GM18858 (cell line): ENCODE measurements around the gene PCNP.
A peak's percentile ranks its signal among the peaks of the same experiment; 100 is the strongest.
"Not testable (repeated sequence)": the region's sequence is repeated elsewhere in the genome, so short reads cannot be mapped to it uniquely, and the experiment has no call there.

Experiments used
- ATAC-seq: cut with Tn5 transposase; IDR thresholded peaks from one replicate; pipeline ENCODE4 v1.9.1; 2021; ENCODE audit not compliant: unreplicated experiment

The PCNP gene

GRCh38 chr3:101561630-101562328 lies 12.2 kb upstream of the PCNP start, which contains the start of gene TRMT10C:
TSS of gene TRMT10C (plus strand) at chr3:101561868. CDS start at chr3:101564782, 2,914 bp downstream.
- ATAC-seq: peak; percentile 99

GRCh38 chr3:101567528-101568317 lies 6.3 kb upstream of the PCNP start:
- ATAC-seq: no peak

- ATAC-seq: no peak
Measured at GRCh38 chr3:101571028-101571895, 2.7 kb upstream of the PCNP start.

- peak; percentile 38 for ATAC-seq
Measured at GRCh38 chr3:101574388-101575112, 570 bp downstream of the PCNP start.

- ATAC-seq: no peak
Measured at GRCh38 chr3:101577286-101577685, 3.3 kb downstream of the PCNP start.

GRCh38 chr3:101588616-101589015 lies 14.6 kb downstream of the PCNP start:
- ATAC-seq: no peak

- ATAC-seq: no peak
Measured at GRCh38 chr3:101591071-101591470, 17.1 kb downstream of the PCNP start.

- no peak for ATAC-seq
Measured at GRCh38 chr3:101602731-101603130, 28.8 kb downstream of the PCNP start.

- no peak for ATAC-seq
Measured at GRCh38 chr3:101603184-101603583, 29.2 kb downstream of the PCNP start.

GRCh38 chr3:101605398-101605797 lies 31.4 kb downstream of the PCNP start:
- not testable (repeated sequence) for ATAC-seq

GRCh38 chr3:101611023-101611422 lies 37.0 kb downstream of the PCNP start:
- ATAC-seq: no peak

- ATAC-seq: not testable (repeated sequence)
Measured at GRCh38 chr3:101613014-101613413, 39.0 kb downstream of the PCNP start.

GRCh38 chr3:101615525-101615924 lies 41.5 kb downstream of the PCNP start:
- no peak for ATAC-seq

GRCh38 chr3:101617478-101617877 lies 43.5 kb downstream of the PCNP start:
- no peak for ATAC-seq

- ATAC-seq: no peak
Measured at GRCh38 chr3:101618726-101619125, 44.7 kb downstream of the PCNP start.

- ATAC-seq: no peak
Measured at GRCh38 chr3:101619734-101620133, 45.8 kb downstream of the PCNP start.

- ATAC-seq: no peak
Measured at GRCh38 chr3:101623656-101624055, 49.7 kb downstream of the PCNP start.

GRCh38 chr3:101624857-101625256 lies 50.9 kb downstream of the PCNP start:
- ATAC-seq: no peak

GRCh38 chr3:101625879-101626278 lies 51.9 kb downstream of the PCNP start:
- no peak for ATAC-seq

GRCh38 chr3:101629219-101629618 lies 55.2 kb downstream of the PCNP start:
- no peak for ATAC-seq
